SK-N-SH treated with all-trans-retinoic acid at 6 μM for 48 hours (cell line): ENCODE measurements around the gene ACVR1B.

Experiments used
- ATAC-seq: fragments of 200-7000 bp; cut with Tn5 transposase; 3 replicates; pipeline ENCODE4 v1.9.1; 2020; ENCODE audit warnings: mild to moderate bottlenecking, moderate library complexity
- ARNTL ChIP-seq: fragments of 450-650 bp; formaldehyde crosslinking; IDR thresholded peaks from 2 replicates; pipeline ENCODE4 v1.5.0; 2020; ENCODE audit warnings: low read depth, mild to moderate bottlenecking, moderate library complexity, borderline replicate concordance
- BACH2 ChIP-seq: fragments of 250-450 bp; sonication (Bioruptor Pico); IDR thresholded peaks from 2 replicates; pipeline ENCODE4 v1.9.0; 2021; ENCODE audit warnings: mild to moderate bottlenecking, borderline replicate concordance
- CSRNP3 ChIP-seq: fragments of 250-450 bp; sonication (Bioruptor Pico); IDR thresholded peaks from 2 replicates; pipeline ENCODE4 v1.5.1; 2021; ENCODE audit warnings: mild to moderate bottlenecking, moderate library complexity
- ESRRG ChIP-seq: fragments of 250-450 bp; sonication (Bioruptor Pico); IDR thresholded peaks from 2 replicates; pipeline ENCODE4 v1.6.1; 2021; ENCODE audit warnings: mild to moderate bottlenecking
- GLIS3 ChIP-seq: fragments of 250-450 bp; sonication (Bioruptor Pico); IDR thresholded peaks from 2 replicates; pipeline ENCODE4 v1.5.0; 2020; ENCODE audit warnings: mild to moderate bottlenecking, moderate library complexity
- ISL1 ChIP-seq: fragments of 250-450 bp; sonication (Bioruptor Pico); IDR thresholded peaks from 2 replicates; pipeline ENCODE4 v2.1.2; 2022; ENCODE audit warnings: mild to moderate bottlenecking, moderate library complexity
- OSR1 ChIP-seq: fragments of 250-450 bp; sonication (Bioruptor Pico); IDR thresholded peaks from 2 replicates; pipeline ENCODE4 v1.8.0; 2022; ENCODE audit warnings: moderate library complexity, mild to moderate bottlenecking, inconsistent platforms
- PPARA ChIP-seq: fragments of 250-450 bp; sonication (Bioruptor Pico); IDR thresholded peaks from 2 replicates; pipeline ENCODE4 v1.5.0; 2020; ENCODE audit warnings: mild to moderate bottlenecking, borderline replicate concordance
- RARB ChIP-seq: fragments of 250-450 bp; sonication (Bioruptor Pico); IDR thresholded peaks from 2 replicates; pipeline ENCODE4 v1.8.0; 2021; ENCODE audit warnings: mild to moderate bottlenecking, moderate library complexity
- SNAI2 ChIP-seq: fragments of 250-450 bp; sonication (Bioruptor Pico); IDR thresholded peaks from 2 replicates; pipeline ENCODE4 v1.5.0; 2020; ENCODE audit warnings: mild to moderate bottlenecking, moderate library complexity
- TCF4 ChIP-seq: fragments of 250-450 bp; sonication (Bioruptor Pico); IDR thresholded peaks from 2 replicates; pipeline ENCODE4 v1.8.0; 2021; ENCODE audit warnings: mild to moderate bottlenecking, moderate library complexity, borderline replicate concordance
- TOX ChIP-seq: fragments of 250-450 bp; sonication (Bioruptor Pico); IDR thresholded peaks from 2 replicates; pipeline ENCODE4 v1.8.0; 2021; ENCODE audit warnings: mild to moderate bottlenecking, moderate library complexity, borderline replicate concordance
- ZFP3 ChIP-seq: fragments of 250-450 bp; sonication (Bioruptor Pico); IDR thresholded peaks from 2 replicates; pipeline ENCODE4 v1.5.0; 2020; ENCODE audit warnings: mild to moderate bottlenecking, moderate library complexity
- ZFP30 ChIP-seq: fragments of 450-650 bp; formaldehyde crosslinking; IDR thresholded peaks from 2 replicates; pipeline ENCODE4 v1.5.0; 2022; ENCODE audit warnings: mild to moderate bottlenecking, moderate library complexity
- ZNF565 ChIP-seq: fragments of 450-650 bp; formaldehyde crosslinking; conservative IDR thresholded peaks from 2 replicates; pipeline ENCODE4 v1.5.0; 2020; ENCODE audit warnings: low read depth, mild to moderate bottlenecking, moderate library complexity
- ZNF8 ChIP-seq: fragments of 450-650 bp; formaldehyde crosslinking; IDR thresholded peaks from 2 replicates; pipeline ENCODE4 v1.5.0; 2020; ENCODE audit warnings: mild to moderate bottlenecking, moderate library complexity
- TF ChIP-seq, protein P1 (sequence below): fragments of 250-450 bp; sonication (Bioruptor Pico); IDR thresholded peaks from 2 replicates; pipeline ENCODE4 v1.5.1; 2020; ENCODE audit warnings: low read depth, mild to moderate bottlenecking, moderate library complexity
- TF ChIP-seq, protein P2 (sequence below): fragments of 250-450 bp; sonication (Bioruptor Pico); IDR thresholded peaks from 2 replicates; pipeline ENCODE4 v1.5.0; 2020; ENCODE audit warnings: mild to moderate bottlenecking, moderate library complexity
- TF ChIP-seq, protein P3 (sequence below): fragments of 250-450 bp; sonication (Bioruptor Pico); IDR thresholded peaks from 2 replicates; pipeline ENCODE4 v1.8.0; 2020; ENCODE audit warnings: mild to moderate bottlenecking, moderate library complexity, borderline replicate concordance

The ACVR1B gene

DNA sequence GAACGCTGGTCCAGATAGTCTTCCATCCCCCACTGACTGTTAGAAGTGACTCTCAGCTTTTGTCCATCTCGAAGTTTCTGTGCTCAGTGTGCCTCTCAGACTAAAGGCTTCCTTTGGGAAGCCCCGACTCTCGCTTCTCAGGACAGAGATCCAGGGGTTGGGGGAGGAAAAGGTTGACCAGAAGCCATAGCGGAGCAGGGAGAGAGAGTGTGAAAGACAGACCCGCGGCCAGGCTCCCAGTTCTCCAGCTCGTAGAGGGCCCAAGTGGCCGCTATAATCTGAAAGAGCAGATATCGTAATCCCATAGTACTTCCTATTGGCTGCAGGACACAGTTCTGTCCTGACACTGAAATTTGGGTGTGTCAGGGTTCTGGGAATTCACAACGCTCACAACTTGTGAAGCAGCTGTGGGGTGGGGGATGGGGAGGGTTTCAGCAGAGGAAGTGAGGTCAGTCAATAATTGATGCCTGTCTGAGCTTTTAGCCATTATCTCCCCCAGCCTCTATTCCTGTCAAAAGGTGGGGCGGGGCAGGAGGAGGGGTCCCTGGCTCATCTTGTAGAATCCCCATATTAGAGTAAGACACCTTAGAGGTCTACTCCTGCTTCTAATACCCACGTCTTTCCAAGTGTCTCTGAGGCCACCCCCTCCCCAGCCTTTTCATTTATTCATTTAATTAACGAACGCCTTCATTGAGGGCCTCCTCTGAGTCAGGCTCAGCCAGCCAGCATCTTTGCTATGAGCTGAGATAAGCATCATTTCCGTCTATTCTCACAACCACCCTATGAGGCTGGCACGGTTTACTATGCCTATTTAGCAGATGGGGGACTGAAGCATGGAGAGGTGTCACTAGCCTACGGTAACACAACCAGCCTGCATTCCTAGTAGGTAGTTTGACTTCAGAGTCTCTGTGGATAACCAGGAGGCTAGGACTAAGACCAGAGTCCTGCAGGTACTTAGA lies 45.7 kb upstream of the ACVR1B start:
- ATAC-seq = no peak

DNA sequence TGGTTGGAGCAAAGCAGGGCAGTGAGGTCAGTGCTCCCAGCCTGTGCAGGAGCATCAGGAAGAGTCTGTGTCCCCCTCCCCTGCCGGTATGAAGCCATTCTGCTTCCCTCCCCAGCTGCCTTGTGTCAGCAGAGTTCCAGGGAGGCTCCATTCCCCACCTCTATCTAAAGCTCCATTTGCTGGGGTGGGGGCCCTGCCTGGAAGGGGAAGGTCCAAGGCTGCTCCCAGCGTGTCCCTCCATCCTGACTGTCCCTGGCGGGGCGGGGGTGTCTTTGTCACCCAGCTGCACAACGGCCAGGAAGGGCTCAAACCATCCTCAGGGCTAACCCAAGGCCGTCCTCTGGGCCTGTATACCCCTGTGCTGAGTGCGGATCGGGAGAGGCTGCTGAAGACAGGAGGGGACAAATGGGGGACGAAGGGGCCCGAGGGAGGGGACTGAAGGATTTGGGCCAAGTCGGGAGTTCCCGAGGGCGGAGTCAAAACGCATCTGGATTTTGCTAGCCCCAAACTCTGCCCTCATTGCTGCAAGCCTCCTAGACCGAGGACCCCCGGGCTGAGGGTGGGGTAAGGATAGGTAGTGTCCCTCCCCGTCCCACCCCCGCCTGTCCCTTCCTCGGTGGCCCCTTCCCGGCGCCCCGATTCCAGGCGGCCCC lies 44.9 kb upstream of the ACVR1B start:
- TF ChIP-seq BACH2 (CRISPR knock-in tag) (no peak), RARB (CRISPR knock-in tag) (no peak), SNAI2 (CRISPR knock-in tag) (no peak), ZFP3 (CRISPR knock-in tag) (no peak), CSRNP3 (CRISPR knock-in tag) (no peak), ARNTL (CRISPR knock-in tag) (no peak)
- ATAC-seq = no peak

More for the DNA sequence above, 45.7 kb upstream of the ACVR1B start:
- TF ChIP-seq, protein P1, sequence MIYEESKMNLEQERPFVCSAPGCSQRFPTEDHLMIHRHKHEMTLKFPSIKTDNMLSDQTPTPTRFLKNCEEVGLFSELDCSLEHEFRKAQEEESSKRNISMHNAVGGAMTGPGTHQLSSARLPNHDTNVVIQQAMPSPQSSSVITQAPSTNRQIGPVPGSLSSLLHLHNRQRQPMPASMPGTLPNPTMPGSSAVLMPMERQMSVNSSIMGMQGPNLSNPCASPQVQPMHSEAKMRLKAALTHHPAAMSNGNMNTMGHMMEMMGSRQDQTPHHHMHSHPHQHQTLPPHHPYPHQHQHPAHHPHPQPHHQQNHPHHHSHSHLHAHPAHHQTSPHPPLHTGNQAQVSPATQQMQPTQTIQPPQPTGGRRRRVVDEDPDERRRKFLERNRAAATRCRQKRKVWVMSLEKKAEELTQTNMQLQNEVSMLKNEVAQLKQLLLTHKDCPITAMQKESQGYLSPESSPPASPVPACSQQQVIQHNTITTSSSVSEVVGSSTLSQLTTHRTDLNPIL (CRISPR knock-in tag) = no peak
- TF ChIP-seq OSR1 (CRISPR knock-in tag) = no peak
- no peak for TF ChIP-seq ESRRG (CRISPR knock-in tag)
- no peak for TF ChIP-seq TOX
- TF ChIP-seq, protein P2, sequence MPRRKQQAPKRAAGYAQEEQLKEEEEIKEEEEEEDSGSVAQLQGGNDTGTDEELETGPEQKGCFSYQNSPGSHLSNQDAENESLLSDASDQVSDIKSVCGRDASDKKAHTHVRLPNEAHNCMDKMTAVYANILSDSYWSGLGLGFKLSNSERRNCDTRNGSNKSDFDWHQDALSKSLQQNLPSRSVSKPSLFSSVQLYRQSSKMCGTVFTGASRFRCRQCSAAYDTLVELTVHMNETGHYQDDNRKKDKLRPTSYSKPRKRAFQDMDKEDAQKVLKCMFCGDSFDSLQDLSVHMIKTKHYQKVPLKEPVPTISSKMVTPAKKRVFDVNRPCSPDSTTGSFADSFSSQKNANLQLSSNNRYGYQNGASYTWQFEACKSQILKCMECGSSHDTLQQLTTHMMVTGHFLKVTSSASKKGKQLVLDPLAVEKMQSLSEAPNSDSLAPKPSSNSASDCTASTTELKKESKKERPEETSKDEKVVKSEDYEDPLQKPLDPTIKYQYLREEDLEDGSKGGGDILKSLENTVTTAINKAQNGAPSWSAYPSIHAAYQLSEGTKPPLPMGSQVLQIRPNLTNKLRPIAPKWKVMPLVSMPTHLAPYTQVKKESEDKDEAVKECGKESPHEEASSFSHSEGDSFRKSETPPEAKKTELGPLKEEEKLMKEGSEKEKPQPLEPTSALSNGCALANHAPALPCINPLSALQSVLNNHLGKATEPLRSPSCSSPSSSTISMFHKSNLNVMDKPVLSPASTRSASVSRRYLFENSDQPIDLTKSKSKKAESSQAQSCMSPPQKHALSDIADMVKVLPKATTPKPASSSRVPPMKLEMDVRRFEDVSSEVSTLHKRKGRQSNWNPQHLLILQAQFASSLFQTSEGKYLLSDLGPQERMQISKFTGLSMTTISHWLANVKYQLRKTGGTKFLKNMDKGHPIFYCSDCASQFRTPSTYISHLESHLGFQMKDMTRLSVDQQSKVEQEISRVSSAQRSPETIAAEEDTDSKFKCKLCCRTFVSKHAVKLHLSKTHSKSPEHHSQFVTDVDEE (CRISPR knock-in tag) = no peak
- TF ChIP-seq SNAI2 (CRISPR knock-in tag) = no peak
- TF ChIP-seq TCF4 (CRISPR knock-in tag) = no peak
- TF ChIP-seq GLIS3 (CRISPR knock-in tag) = no peak
- no peak for TF ChIP-seq RARB (CRISPR knock-in tag)
- TF ChIP-seq, protein P3, sequence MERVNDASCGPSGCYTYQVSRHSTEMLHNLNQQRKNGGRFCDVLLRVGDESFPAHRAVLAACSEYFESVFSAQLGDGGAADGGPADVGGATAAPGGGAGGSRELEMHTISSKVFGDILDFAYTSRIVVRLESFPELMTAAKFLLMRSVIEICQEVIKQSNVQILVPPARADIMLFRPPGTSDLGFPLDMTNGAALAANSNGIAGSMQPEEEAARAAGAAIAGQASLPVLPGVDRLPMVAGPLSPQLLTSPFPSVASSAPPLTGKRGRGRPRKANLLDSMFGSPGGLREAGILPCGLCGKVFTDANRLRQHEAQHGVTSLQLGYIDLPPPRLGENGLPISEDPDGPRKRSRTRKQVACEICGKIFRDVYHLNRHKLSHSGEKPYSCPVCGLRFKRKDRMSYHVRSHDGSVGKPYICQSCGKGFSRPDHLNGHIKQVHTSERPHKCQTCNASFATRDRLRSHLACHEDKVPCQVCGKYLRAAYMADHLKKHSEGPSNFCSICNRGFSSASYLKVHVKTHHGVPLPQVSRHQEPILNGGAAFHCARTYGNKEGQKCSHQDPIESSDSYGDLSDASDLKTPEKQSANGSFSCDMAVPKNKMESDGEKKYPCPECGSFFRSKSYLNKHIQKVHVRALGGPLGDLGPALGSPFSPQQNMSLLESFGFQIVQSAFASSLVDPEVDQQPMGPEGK (CRISPR knock-in tag) = no peak
- TF ChIP-seq ZNF8 = no peak
- no peak for TF ChIP-seq ZNF565 (CRISPR knock-in tag)
- no peak for TF ChIP-seq PPARA (CRISPR knock-in tag)
- no peak for TF ChIP-seq ZFP3 (CRISPR knock-in tag)
- TF ChIP-seq CSRNP3 (CRISPR knock-in tag) = no peak
- no peak for TF ChIP-seq ISL1 (CRISPR knock-in tag)
- no peak for TF ChIP-seq ZFP30 (CRISPR knock-in tag)
